Left ventricle myocardium inferior (tissue), 1 donor: ENCODE measurements around the gene POU3F3. TPM values are rescaled to one million over a fixed set of nuclear protein-coding genes. Genes with fewer than 3 reads are reported as not detected.

Experiments
- DNase-seq: peaks from one replicate; pipeline ENCODE4 v3.0.0-alpha.2; 2020
- H3K27ac ChIP-seq: fragments of 200-600 bp; replicated peaks from 2 replicates; pipeline ENCODE4 v1.8.0; 2021
- H3K27me3 ChIP-seq: fragments of 200-600 bp; 2 replicates; pipeline ENCODE4 v1.8.0; 2021; ENCODE audit warnings: low read depth
- H3K36me3 ChIP-seq: fragments of 200-600 bp; 2 replicates; pipeline ENCODE4 v1.8.0; 2021
- H3K4me1 ChIP-seq: fragments of 200-600 bp; 2 replicates; pipeline ENCODE4 v1.8.0; 2021
- H3K4me3 ChIP-seq: fragments of 200-600 bp; 2 replicates; pipeline ENCODE4 v1.8.0; 2021; ENCODE audit warnings: mild to moderate bottlenecking, moderate library complexity
- H3K9me3 ChIP-seq: fragments of 200-600 bp; replicated peaks from 2 replicates; pipeline ENCODE4 v1.8.0; 2021
- CTCF ChIP-seq: fragments of 200-600 bp; IDR thresholded peaks from 2 replicates; pipeline ENCODE4 v1.8.0; 2021; ENCODE audit warnings: antibody characterized with exemption, mild to moderate bottlenecking, borderline replicate concordance
- intact Hi-C: fragments of 100-400 bp; cut with micrococcal nuclease; formaldehyde crosslinking; loops from one replicate; pipeline ENCODE4 v1.11.0; 2022
- total RNA-seq: library from RNA; stranded (reverse); fragmentation: NEBNext Ultra II Directional; extraction: Animal tissue kit (Norgen Biotek cat#: 25700); gene quantifications from one replicate; pipeline ENCODE4 v1.2.1, GENCODE V29; 2021
- donor health status: DM: no; HTN: yes; CAD: no; lungs with severe emphysema.

The POU3F3 gene
- total RNA-seq, 1 donor from 2014 or later: 0.11 TPM

- Histone ChIP-seq H3K4me1 (peaks cover 20% of the 10 kb centered on the region), H3K27me3 (peaks cover 99% of the 10 kb centered on the region), H3K27ac (no peak overlapping the region), H3K36me3 (no peaks in the 10 kb centered on the region), H3K9me3 (no peaks in the 10 kb centered on the region), H3K4me3 (peak overlapping the region; percentile 72)
- intact Hi-C loops: no loop called here
- TF ChIP-seq CTCF: peak; percentile 62
- DNase-seq: peak; percentile 29
Measured at GRCh38 chr2:104872866-104873688, 19.2 kb downstream of the POU3F3 start.

- Histone ChIP-seq H3K9me3 (no peaks in the 10 kb centered on the region), H3K36me3 (no peaks in the 10 kb centered on the region), H3K4me3 (peak overlapping the region; percentile 72), H3K27ac (no peak overlapping the region), H3K4me1 (peaks cover 20% of the 10 kb centered on the region), H3K27me3 (peaks cover 99% of the 10 kb centered on the region)
- intact Hi-C loops: no loop called here
- TF ChIP-seq CTCF: no peak
- DNase-seq: no peak
Measured at GRCh38 chr2:104873689-104874054, 19.8 kb downstream of the POU3F3 start.

- Histone ChIP-seq H3K9me3 (no peaks in the 10 kb centered on the region), H3K36me3 (no peaks in the 10 kb centered on the region), H3K27ac (no peak overlapping the region), H3K27me3 (peaks cover 99% of the 10 kb centered on the region), H3K4me1 (peaks cover 20% of the 10 kb centered on the region), H3K4me3 (no peak overlapping the region)
- TF ChIP-seq CTCF: no peak
- intact Hi-C loops: no loop called here
- no peak for DNase-seq
Measured at GRCh38 chr2:104874230-104874629, 20.3 kb downstream of the POU3F3 start.

GRCh38 chr2:104875262-104875661 is 21.3 kb downstream of the POU3F3 start:
- Histone ChIP-seq H3K27ac (no peak overlapping the region), H3K27me3 (peaks cover 99% of the 10 kb centered on the region), H3K36me3 (no peaks in the 10 kb centered on the region), H3K9me3 (no peaks in the 10 kb centered on the region), H3K4me3 (no peak overlapping the region), H3K4me1 (peaks cover 20% of the 10 kb centered on the region)
- intact Hi-C loops: no loop called here
- no peak for TF ChIP-seq CTCF
- DNase-seq: no peak

GRCh38 chr2:104876606-104877570 is 23.0 kb downstream of the POU3F3 start:
- no peak overlapping the region for H3K27ac ChIP-seq

More at GRCh38 chr2:104876606-104877570, 23.0 kb downstream of the POU3F3 start:
- no peaks in the 10 kb centered on the region for H3K36me3 ChIP-seq
- H3K27me3 ChIP-seq: peaks cover 99% of the 10 kb centered on the region
- DNase-seq: no peak
- TF ChIP-seq CTCF: no peak
- intact Hi-C loops: no loop called here
- no peak overlapping the region for H3K4me3 ChIP-seq
- peaks cover 15% of the 10 kb centered on the region for H3K4me1 ChIP-seq
- no peaks in the 10 kb centered on the region for H3K9me3 ChIP-seq
